ENCODE data around the gene LMBRD2. TPM values are rescaled to one million over a fixed set of nuclear protein-coding genes. Genes with fewer than 3 reads are reported as not detected.

The LMBRD2 gene
- total RNA-seq, 4 donors from 2014 or later: 18.1 to 23.5 (median 19.4) TPM

DNA sequence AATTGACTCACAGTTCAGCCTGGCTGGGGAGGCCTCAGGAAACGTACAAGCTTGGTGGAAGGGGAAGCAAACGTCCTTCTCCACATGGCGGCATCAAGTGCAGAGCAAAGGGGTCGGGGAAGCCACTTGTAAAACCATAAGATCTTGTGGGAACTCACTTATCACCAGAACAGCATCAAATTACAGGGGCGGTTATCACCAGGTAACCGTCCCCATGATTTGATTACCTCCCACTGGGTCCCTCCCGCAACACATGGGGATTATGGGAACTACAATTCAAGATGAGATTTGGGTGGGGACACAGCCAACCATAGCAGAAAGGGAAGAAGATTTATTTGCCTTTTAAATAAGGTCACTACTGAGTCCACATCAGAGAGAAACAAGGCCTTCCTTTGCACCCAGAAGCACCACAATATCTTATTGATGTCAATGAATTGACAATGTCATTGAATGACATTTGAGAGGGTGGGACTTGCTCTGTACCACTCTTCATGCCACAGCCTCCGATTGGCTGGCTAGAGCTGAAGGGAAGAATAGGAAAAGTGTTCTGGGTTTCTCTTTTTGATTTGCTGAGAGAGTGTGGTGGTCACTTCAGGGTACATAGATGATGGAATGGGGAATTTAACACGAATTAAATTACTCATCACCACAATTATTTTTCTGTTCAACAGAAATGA lies 11.3 kb upstream of the LMBRD2 start:
- H3K36me3 ChIP-seq: peaks cover 0 to 12% of the 10 kb centered on the region in 2 donors
- H3K4me1 ChIP-seq: peaks cover 4 to 14% of the 10 kb centered on the region in 2 donors

DNA sequence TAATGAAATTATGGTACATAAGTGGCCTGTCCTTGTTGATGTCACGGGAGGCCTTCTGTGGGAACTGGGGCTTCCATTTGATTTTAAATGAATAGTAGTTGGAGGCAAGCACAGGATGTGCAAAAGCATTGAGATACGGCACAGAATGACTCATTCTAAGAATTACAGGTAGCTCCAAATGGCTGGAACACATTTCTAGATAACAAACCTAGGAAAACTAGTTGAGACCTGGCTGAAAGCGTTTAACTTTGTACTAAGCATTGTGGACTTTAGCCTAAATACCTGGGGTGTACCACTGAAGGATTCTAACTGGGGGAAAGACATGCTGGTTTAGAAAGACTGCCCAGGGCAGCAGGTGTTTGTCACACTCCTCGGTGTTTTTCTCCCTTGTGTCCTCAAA lies 9.7 kb upstream of the LMBRD2 start:
- DNase-seq: no peak
- Histone ChIP-seq H3K27me3 (no peaks in the 10 kb centered on the region), H3K4me1 (peaks cover 4 to 14% of the 10 kb centered on the region in 2 donors), H3K27ac (no peak overlapping the region), H3K36me3 (no peaks in the 10 kb centered on the region), H3K9me3 (no peaks in the 10 kb centered on the region), H3K4me3 (replicated peaks in 1 of 3) (no peak overlapping the region)
- intact Hi-C loops (cut with DNase I): no loop called here
- WGBS, 2 donors: 87 to 96% methylated on average over 4 of the region's 4 CpGs
- TF ChIP-seq, protein P1, sequence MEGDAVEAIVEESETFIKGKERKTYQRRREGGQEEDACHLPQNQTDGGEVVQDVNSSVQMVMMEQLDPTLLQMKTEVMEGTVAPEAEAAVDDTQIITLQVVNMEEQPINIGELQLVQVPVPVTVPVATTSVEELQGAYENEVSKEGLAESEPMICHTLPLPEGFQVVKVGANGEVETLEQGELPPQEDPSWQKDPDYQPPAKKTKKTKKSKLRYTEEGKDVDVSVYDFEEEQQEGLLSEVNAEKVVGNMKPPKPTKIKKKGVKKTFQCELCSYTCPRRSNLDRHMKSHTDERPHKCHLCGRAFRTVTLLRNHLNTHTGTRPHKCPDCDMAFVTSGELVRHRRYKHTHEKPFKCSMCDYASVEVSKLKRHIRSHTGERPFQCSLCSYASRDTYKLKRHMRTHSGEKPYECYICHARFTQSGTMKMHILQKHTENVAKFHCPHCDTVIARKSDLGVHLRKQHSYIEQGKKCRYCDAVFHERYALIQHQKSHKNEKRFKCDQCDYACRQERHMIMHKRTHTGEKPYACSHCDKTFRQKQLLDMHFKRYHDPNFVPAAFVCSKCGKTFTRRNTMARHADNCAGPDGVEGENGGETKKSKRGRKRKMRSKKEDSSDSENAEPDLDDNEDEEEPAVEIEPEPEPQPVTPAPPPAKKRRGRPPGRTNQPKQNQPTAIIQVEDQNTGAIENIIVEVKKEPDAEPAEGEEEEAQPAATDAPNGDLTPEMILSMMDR (IDR thresholded peaks at IDR 0.05): no peak
- TF ChIP-seq POLR2A (IDR thresholded peaks at IDR 0.05): no peak

More for the DNA sequence above, 11.3 kb upstream of the LMBRD2 start:
- Histone ChIP-seq H3K9me3 (no peaks in the 10 kb centered on the region), H3K4me3 (replicated peaks in 1 of 3) (no peak overlapping the region), H3K27ac (no peak overlapping the region), H3K27me3 (no peaks in the 10 kb centered on the region)
- no peak for DNase-seq
- 86 to 89% methylated on average over 9 of the region's 9 CpGs for WGBS, 2 donors
- intact Hi-C loops (cut with DNase I): no loop called here
- no peak for TF ChIP-seq POLR2A (IDR thresholded peaks at IDR 0.05)

DNA sequence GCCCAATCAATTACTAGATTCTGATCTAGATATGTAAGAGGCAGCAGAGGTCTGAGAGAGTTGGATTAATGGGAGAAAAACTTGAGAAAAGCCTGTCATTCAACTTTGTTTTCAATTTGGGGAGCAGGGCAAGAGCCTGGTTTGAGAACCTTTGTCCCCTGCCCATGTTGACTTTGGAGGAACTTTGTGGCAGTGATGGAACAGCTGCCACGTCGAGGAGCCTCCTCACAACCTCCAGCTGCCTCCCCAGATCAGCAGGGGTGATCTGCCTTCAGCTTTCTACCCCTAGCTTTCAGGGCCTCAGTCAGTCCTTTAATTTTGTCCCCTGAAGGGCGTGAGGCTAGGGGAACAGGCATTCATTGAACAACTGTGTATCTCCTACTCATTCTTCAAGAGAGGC lies 8.9 kb upstream of the LMBRD2 start:
- Histone ChIP-seq H3K9me3 (no peaks in the 10 kb centered on the region), H3K36me3 (peaks cover 0 to 3% of the 10 kb centered on the region in 2 donors), H3K27me3 (no peaks in the 10 kb centered on the region), H3K4me3 (replicated peaks in 1 of 3) (no peak overlapping the region), H3K27ac (no peak overlapping the region), H3K4me1 (peaks cover 4 to 14% of the 10 kb centered on the region in 2 donors)
- 93 to 98% methylated on average over 3 of the region's 3 CpGs for whole genome bisulfite sequencing, 2 donors
- no peak for DNase-seq
- TF ChIP-seq, protein P1 (IDR thresholded peaks at IDR 0.05): no peak
- no peak for TF ChIP-seq POLR2A (IDR thresholded peaks at IDR 0.05)
- intact Hi-C loops (cut with DNase I): no loop called here

DNA sequence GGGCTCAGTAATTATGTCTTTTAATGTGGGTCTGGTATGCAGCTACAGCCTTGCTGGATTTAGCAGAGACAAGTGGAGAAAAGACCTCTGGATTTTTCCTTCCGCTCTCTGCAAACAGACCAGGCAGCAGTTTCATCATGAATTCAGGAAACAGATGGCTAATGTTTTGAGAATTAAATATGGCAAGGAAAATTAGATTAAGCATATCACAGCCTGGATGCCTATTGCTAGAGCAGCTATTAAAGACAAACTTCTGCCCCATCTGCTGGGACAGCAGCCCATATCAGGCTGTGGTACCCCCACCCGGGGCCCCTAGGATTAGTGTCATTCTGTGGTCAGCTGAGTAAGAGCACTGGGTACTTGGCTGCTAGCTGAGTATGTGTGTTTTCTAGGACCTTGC lies 6.5 kb upstream of the LMBRD2 start:
- Histone ChIP-seq H3K4me1 (peaks cover 4 to 7% of the 10 kb centered on the region in 2 donors), H3K27me3 (no peaks in the 10 kb centered on the region), H3K9me3 (no peaks in the 10 kb centered on the region), H3K36me3 (peaks cover 0 to 3% of the 10 kb centered on the region in 2 donors), H3K27ac (no peak overlapping the region), H3K4me3 (replicated peaks in 1 of 3) (no peak overlapping the region)
- intact Hi-C loops (cut with DNase I): loop anchor here (10.0 kb wide), 1 partner anchor 77 kb away; no protein-coding TSS in a partner anchor
- WGBS, 2 donors: 58 to 60% methylated on average over 2 of the region's 2 CpGs
- no peak for TF ChIP-seq POLR2A (IDR thresholded peaks at IDR 0.05)
- TF ChIP-seq, protein P1 (IDR thresholded peaks at IDR 0.05): no peak
- no peak for DNase-seq

DNA sequence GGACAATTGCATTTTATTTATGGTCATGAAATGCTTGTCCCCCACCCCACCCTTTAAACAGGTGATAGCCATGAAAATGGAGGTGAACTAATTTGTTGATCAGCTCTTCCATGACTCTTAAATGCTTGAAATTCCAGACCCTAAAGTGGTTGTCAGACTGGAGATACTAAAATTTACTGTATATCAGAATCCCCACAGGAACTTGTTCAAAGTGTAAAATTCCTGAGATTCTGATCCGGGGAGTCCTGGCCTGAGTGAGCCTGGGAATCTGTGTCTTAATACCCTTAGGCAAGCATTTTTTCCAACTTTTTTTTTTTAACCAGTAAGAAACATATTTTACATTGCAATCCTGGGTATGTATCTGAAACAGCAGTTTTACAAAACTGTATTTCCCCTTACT lies 4.9 kb upstream of the LMBRD2 start:
- Histone ChIP-seq H3K36me3 (peaks cover 0 to 3% of the 10 kb centered on the region in 2 donors), H3K4me1 (peaks cover 12% of the 10 kb centered on the region in 2 donors), H3K9me3 (no peaks in the 10 kb centered on the region), H3K4me3 (replicated peaks in 1 of 3) (no peak overlapping the region), H3K27ac (no peak overlapping the region), H3K27me3 (no peaks in the 10 kb centered on the region)
- DNase-seq: no peak
- TF ChIP-seq, protein P1 (IDR thresholded peaks at IDR 0.05): no peak
- intact Hi-C loops (cut with DNase I): loop anchor here (10.0 kb wide), 1 partner anchor 78 kb away; no protein-coding TSS in a partner anchor
- 60 to 85% methylated on average over 1 of the region's 1 CpG for WGBS, 2 donors
